ENCODE results near the gene GRM4.
"Not testable (repeated sequence)": the region's sequence is repeated elsewhere in the genome, so short reads cannot be mapped to it uniquely, and the experiment has no call there.

The GRM4 gene

DNA sequence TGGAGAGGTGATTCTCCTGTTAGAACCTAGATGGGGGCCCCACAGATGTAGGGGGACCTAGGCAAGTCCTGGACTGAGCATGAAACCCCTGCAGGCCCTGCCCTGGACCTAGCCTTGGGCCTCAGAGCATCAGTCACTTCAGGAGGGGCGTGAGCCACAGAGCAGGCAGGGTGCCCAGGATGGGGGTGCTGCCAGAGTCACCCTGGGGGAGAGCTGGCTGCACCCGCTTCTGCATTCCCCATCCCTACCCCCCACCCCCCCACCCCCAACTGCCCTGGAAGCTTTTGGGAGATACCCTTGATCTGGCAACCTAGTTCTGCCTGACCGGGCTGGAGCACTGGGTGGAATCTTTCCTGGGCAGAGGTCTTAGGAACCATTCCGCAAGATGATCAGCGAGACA is 125.6 kb downstream of the GRM4 start:
- DNase-seq = no peak

DNA sequence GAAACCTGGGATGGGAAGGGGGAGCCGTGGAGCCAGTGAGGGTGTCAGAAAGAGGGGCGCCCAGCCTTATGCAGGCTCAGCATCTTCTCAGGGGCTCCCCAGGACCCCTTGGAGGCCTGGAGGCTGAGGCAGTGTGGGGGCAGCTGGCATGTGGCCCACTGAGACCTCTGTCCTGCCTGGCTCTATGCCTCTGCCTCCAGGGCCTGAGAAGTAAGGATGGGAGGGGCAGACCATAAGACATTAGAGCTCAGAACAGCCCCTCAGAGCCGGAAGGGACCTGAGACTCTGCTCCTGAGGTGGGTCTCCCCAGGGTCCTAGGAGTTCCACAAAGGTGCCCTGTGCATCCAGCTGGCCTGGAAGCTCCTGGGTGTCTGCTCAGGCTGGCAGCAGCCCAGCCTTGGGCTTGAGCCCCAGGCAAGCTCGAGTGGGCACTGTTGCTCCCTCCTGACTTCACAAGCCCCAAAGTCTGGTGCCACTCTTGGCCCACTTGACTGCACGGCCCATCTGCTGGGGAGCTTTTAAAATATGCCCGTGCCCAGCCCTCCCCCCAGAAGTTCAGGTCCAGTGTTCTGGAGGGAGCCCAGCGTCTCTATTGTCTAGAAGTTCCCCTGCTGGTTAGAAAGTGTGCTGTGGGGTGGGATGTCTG is 126.8 kb downstream of the GRM4 start:
- no peak for DNase-seq

DNA sequence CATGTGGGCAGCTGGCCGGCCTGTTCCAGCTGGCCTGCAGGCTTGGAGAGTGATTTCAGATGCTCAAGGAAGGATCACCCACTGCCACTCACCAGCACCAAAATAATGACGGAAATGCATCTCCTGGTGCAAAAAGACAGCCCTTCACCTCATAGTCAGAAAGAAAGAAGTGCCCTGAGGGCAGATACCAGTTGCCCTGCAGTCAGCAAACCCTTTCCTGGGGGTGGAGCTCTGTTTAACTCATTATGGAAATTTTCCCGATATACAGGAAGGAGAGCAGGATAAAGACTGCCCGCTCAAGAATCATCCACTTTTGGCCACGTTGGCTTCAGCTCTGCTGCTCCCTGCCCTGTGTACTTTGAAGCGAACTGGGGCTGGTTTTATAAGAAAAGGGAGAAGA is 127.9 kb downstream of the GRM4 start:
- no peak for DNase-seq

DNA sequence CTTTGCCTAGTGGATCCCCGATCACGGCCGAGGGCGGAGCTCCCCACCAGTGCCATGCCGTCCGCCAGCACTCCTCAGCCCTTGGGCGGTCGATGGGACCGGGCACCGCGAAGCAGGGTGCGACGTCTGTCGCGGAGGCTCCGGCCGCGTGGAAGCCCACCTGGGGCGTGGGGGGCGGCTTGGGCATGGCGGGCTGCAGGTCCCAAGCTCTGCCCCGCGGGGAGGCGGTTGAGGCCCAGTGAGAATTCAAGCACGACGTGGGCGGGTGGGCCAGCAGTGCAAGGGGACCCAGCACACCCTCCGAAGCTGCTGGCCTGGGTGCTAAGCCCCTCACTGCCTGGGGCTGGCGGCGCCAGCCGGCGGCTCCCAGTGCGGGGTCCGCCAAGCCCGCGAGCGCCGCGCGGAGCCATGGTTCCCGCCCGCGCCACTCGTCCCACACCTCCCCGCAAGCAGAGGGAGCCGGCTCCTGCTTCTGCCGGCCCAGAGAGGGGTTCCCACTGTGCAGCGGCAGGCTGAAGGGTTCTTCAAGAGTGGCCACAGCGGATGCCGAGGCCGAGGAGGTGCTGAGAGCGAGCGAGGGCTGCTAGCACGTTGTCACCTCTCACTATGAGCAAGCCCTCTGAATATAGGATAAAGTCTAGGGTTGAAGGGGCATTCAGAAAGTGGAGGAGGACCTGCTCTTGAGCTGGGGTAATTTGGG is 128.6 kb downstream of the GRM4 start:
- no peak for DNase-seq

DNA sequence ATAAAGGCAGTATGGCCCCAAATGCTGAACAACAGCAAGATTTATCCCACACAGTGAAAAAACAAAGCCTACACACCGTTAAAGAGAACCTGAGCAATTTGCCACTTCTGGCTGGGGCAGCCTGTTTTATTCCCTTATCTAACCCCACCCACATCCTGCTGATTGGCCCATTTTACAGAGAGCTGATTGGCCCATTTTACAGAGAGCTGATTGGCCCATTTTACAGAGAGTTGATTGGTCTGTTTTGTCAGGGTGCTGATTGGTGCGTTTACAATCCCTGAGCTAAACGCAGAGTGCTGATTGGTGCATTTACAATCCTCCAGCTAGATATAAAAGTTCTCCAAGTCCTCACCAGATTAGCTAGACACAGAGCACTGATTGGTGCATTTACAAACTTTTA is 129.3 kb downstream of the GRM4 start:
- not testable (repeated sequence) for DNase-seq

DNA sequence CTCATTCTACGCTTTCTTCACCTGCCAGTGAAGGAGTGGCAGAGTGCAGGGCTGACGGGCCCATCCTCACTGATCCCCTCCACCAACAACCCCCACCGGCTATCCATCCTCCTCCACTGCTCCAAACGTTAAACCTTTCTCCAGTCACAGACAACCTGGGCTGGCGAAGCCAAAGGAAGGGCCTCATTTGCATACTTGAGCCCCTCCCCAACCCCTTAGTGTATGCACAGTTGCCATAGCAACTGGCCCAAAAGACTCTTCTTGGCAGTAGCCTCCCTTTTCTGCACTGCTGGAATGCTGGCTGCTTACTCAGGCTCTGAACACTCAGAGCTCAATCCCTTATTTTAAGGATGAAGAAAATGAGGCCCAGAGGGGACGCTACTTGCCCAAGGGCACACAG is 130.3 kb downstream of the GRM4 start:
- DNase-seq = no peak

DNA sequence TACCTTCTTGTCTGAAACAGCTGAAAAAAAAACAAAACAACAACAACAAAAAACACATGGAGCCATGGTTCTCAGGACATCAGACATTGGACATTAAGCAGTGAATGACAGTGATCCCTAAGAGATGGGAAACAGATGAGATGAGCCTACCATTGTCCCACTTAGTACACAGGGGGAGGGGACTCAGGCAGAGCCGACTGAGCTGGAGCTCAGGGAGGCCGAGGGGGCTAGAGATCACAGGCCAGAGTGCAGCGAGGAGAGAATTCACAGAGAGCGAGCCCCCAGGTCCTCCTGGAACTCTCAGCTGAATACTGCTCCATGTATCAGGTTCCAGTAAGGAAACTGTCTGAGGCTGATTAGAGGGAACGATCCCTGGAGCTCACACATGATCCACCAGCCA is 134.6 kb downstream of the GRM4 start:
- DNase-seq = no peak

DNA sequence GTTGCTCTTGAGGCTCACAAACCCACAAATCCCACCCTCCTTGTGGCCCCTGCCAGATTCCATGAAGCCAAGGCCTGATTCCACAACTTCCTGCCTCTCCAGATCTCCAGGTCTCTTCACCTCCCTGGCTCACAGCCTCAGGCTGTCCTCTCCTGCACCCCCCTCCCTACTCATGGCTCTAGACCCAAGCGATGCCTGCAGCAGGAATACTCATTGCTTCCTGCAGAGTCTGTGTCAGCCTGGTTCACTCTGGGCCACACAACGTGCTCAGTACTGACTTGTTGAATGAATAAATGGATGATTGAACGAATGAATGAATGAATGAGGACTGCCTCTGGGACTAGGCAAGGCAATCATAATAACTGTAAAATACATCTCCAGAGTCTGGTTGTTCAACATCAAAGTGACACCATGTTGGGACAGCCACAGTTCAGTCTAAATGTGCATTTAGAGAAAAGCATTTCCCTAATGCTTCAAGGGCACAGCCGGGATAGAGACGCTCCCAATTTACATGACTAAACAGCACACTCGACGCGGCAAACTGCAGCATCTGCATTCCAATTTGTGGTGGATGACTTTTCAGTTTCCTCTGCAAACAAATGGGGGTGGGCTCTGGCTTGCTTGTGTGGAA is 139.9 kb downstream of the GRM4 start:
- no peak for DNase-seq

DNA sequence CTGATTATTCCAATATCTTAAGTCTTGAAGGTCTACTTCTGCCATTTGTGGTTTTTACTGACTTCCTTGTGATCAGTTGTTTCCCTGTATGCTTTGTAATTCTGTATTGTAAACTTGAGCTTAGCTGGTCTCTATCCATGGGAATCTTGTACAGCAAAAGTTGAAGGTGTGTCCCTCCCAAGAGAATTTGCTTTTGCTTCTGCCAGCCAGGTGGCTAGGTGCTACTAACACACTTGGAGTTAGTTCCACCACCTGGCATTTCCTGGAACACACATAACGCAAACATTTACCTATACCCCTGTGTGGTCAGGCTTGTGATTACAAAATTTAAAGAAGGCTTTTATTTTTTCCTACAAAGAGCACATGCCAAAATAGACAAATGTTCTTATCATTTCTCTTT is 141.2 kb downstream of the GRM4 start:
- no peak for DNase-seq

DNA sequence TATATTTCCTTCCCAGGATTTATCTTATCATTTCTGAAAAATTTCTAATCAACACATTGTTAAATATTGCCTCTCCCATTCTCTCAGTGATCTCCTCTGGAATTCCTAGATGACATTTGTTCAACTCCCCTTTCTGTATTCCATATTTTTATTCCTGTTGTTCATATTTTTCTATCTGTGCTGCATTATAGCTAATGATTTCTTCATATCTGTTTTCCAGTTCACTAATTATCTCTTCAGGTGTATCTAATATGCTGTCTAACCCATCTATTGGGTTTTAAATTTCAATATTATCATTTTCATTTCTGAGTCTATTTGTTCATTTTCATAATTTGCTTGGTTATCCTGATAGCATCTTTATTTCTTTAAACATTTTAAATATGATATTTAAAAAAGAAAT is 141.9 kb downstream of the GRM4 start:
- DNase-seq = no peak

DNA sequence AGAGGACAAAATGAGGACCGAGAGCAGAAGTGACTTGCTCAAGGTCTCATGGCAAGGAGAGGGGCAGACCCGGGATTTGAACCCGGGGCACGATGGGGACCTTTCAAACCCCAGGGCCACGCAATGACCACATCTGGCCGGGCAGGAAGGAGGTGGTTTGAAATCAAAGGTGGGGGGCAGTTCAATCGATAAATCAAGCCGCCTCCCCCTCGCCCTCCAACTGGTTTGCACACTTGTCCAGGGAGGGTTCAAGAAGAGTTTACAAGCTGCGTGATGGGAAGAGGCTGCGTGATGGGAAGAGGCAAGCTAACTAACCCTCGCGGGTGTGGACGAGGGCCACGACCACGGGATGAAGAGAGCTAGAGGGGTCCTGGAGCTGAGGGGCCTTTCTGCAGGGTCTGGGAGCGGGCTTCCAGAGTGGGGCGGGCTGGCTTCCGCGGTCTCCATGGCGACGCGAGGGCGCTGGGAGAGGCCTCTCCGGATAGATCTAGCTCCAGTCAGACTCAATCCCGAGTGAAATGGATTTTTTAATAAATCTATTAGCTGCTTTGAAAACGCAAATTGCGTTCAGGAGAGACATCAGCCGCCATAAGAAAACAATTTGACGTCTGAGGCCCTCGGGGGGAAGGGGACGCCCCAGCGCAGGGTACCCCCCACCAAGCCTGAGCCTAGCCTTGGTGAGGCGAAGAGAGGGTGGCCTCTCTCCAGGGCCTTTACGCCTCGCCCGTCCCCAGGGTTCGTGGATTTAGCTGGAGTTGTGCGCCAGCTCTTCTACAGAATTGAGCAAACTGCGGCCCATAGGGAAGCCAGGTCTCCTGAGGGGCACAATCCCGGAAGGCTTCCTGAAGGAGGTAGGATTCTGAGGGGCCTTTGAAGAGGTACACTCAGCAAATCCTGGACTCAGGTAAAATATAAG is 143.9 kb downstream of the GRM4 start:
- no peak for DNase-seq

DNA sequence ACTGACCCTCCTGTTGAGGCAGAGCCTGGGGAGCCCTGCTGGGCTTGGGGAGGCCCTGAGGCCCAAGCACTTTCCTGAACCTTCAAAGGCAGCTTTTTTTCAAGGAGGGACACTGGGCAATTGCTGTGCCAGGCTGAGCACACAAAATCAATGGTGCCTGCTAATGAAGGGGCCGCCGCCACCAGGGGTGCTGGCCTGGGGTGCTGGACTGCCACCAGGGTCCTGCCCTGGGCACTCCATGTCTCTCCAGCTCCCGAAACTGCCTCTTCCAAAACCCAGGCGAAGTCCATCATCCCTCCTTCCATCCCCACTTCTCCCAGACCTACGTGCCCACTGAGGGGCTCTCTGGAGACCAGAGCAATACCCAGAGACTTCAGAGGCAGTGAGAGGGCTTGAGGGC is 145.6 kb downstream of the GRM4 start:
- no peak for DNase-seq

DNA sequence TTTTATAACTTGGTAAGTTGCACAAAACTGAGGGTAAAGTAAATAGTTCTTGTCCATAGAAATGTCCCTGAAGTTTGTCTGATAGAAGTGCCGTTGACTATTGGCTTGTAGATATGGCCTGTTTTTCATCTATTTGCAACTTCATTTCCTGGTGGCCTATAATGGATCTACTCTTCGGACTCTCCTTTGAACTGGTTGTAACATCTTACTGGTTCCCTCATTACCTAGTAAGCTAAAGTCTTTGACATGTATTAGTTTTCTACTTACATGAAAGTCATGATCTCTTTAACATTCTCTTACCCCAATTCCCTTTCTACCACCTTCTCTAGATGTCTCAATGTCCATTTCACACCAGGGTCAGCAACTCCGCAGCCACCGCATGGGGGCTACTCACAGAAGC is 146.3 kb downstream of the GRM4 start:
- DNase-seq = no peak

DNA sequence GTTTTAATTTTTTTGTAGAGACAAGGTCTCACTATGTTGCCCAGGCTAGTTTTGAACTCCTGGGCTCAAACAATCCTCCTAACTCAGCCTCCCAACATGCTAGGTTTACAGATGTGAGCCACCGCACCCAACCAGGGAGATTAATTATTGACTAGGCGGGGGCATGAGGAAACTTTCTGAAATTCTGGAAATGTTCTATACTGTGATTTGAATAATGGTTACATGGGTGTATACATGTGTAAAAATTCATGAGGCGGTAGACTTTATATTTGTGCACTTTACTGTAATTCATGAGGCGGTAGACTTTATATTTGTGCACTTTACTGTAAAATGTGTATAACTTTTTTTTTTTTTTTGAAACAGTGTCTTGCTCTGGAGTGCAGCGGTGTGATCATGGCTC is 147.2 kb downstream of the GRM4 start:
- no peak for DNase-seq

DNA sequence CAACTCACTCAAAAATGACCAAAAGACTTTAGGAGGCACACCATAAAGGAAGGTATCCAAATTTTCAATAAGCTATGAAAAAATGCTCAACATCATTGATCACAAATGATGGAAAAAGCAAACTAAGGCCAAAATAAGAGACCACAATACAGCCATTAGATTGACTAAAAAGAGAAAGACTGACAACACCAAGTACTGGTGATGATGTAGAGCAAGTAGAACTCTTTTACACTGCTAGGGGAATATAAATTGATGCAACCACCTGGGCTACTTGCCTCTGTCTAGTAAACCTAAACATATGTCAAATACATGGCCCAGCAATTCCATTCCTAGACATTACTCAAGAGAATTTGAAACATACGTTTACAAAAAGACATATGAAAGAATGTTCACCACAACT is 148.6 kb downstream of the GRM4 start:
- DNase-seq = no peak

DNA sequence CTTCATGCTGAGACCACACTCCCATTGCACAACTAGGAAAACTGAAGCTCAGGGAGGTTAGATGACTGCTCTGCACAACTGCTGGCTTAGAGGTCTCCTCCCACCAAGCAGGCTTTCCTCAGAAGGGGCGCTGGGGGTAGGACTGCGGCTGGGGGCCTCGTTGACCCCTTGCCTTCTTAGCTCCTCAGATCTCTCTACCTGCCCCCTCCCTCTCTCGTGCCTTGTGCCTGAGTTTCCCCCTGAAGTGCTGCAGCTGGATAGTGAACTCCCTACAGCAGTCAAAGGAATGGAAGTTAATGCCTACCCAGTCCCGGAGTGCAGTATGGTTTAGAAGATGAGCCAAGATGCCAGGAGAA is 149.8 kb downstream of the GRM4 start:
- DNase-seq = no peak

DNA sequence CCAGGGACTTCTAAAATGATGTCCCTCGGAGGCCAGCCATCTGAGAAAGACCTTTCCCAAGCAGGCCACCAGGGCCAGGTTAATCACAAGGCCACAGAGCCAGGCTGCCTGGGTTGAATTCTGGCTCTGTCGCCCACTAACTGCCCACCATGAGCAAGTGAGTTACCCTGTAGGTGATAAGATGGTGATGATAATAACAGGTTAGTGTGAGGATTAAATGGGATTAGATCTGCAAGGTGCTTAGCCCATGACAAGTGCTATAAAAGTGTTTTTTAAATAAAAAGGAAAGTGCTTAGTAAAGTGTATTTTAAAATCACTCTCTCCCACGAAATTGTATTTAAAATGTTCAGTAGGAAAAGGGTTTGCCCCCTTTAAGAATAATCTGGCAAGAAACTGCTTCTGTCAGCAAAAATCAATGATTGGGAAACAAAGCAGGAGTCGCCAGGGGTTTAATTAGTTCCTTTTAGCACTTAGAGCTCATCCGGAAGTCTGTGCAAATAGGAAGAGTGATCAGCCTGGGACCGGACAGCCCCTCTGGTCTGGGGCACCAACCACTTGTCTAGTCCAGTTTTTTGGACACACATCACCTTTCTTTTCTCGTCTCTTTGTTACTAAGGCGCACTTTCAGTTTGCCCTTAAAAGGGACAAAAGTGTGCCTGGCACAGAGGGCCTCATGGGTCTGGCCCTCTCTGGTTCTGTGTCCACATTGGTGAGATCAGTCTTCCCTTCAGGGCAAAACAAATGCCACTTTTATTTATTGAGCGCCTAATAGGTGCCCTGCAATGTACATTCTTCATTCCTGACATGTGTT is 150.4 kb downstream of the GRM4 start:
- DNase-seq = no peak

DNA sequence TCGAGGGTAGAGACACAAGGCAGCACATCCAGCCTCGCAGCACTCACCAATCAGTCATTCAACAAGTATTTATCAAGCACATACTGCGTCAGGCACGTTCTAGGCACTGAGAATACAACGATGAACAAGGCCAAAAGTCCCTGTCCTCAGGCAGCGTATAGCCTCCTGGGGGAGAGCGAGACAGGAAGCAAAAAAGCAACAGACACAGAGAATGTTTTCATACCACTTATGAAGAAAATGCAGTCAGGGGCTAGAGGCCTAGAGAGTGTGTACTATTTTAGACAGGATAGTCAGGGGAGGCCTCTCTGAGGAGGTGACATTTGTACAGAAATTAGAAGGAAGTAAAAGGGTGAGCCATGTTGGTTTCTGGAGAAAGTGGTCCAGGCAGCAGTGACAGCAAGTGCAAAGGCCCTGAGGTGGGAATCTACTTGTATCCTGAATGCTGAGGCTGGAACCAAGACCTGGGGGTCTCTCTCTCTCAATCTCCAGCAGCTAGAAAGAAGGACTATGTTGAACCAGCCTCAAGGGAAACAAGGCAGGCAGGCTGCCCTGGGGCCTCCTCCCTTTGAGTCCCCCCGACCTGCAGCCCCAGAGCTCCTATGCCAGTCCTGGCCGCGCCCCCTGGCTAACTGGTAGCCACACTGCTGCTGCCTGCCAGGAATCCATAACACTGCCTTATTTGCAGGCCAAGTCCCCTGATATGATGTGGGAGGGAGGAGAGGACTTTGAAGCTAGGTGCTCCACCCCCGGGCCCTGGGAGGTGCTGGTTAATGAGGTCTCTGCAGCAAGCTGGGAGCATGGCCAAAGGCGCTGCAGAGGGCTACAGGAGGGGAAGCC is 151.2 kb downstream of the GRM4 start:
- DNase-seq = no peak

DNA sequence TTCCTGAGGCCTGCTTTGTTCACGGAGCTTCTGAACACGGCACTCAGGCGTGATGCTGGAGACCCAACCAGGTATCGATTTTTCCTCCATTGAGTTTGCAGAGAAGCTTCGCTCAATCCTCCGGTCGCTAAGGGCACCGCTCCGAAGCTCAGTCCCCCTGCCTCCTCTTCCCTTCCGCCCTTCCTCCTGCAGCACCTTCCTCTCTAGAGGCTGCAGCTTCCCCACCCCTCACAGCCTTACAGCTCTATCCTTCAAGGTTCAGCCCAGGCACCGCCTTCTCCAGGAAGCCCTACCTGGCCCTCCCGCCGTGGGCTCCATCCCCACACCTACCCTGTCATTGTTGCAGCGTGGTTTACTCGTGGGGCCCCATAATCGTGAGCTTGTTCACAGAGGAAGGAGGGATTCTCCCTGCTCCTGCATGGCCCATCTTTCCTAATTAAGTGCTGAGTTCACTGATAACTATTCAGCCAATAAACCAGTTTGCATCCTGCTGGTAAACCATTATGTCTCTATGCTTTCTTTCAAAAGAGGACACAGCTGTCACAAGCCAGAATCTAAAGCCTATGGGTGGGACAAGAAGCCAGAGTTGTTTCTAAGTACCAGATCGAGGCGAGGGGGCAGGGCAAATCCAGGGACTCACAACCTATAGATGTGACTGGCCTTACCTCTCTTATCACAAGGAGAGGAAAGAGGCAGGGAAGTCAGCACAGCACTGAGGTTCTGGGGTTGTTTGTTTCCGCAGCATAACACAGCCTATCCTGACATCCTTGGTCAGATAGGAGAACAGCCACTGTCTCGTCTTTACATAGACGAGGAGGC is 152.0 kb downstream of the GRM4 start:
- no peak for DNase-seq

DNA sequence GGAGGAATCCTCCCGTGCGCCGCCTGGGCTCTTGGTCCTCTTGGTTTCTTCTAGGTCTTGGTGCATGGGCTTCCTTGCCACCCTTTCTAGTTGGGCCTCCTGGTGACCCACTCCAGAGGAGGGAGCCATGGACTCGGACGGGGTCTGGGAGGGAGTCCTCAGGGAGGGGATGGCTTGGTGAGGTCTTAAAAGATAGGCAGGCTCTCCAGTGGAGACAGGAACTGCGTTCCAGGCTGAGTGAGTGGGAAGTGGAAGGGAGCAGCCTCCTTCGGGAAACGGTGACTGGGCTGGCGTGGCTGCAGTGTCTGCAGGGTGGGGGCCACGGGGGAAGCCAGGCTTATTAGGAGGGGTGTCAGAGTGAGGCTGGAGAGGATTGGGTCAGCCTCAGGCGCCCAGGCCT is 152.8 kb downstream of the GRM4 start:
- no peak for DNase-seq

DNA sequence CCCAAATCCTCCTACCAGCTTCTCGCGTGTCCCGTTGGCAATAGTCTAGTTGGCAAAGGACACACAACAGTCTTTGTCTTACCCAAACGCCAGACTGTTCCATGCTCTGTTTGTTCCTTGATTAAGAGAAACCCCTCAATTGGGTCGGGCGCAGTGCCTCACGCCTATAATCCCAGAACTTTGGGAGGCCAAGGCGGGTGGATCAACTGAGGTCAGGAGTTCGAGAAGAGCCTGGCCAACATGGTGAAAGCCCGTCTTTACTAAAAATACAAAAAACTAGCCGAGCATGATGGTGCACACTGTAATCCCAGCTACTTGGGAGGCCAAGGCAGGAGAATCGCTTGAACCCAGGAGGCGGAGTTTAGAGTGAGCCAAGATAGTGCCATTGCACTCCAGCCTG is 153.7 kb downstream of the GRM4 start:
- DNase-seq = no peak

Measured in T-helper 1 cell (primary cell).